Pancreas (tissue), 10 donors: ENCODE results near the gene CLSTN2. TPM values are rescaled to one million over a fixed set of nuclear protein-coding genes. Genes with fewer than 3 reads are reported as not detected.

ENCODE experiments used
- ATAC-seq, 4 donors: fragments of 200-7000 bp; cut with Tn5 transposase; one replicate each; pipeline versions ENCODE4 v1.8.0 to v1.9.1; 2020; ENCODE audit warnings: mild to moderate bottlenecking in 4 of 4, moderate library complexity in 4 of 4
- DNase-seq, 6 donors: peaks; one replicate each; pipeline ENCODE4 v3.0.0-alpha.2; 2020
- FAIRE-seq: peaks from 2 replicates; lab custom pipeline; 2012; peaks lifted over from hg19 to GRCh38; lab: Jason Lieb, UNC
- H3K27ac ChIP-seq, 4 donors: fragments of 200-600 bp; sonication (generic); 1 replicate in 3 of 4; 2 replicates in 1 of 4; pipeline versions ENCODE4 v1.5.0 to v1.8.0; 2020
- H3K27me3 ChIP-seq, 4 donors: fragments of 200-600 bp; one replicate each; pipeline ENCODE4 v1.8.0; 2021
- H3K36me3 ChIP-seq, 3 donors: fragments of 200-600 bp; sonication (generic) in 1 of 3; one replicate each; pipeline versions ENCODE4 v1.5.0 to v1.8.0; 2020 to 2021
- H3K4me1 ChIP-seq, 3 donors: fragments of 200-600 bp; one replicate each; pipeline ENCODE4 v1.8.0; 2021
- H3K4me3 ChIP-seq, 4 donors: fragments of 200-600 bp; sonication (generic) in 2 of 4; one replicate each; pipeline versions ENCODE4 v1.5.0 to v1.8.0; 2020 to 2021
- H3K9me3 ChIP-seq, 4 donors: fragments of 200-600 bp; one replicate each; pipeline ENCODE4 v1.8.0; 2021
- WGBS, 2 donors: extraction: QIAGEN DNeasy Blood & Tissue Kit; methylation state at CpG; one replicate each; pipeline ENCODE4 v1.1.7; 2013; 5-methylcytosine and 5-hydroxymethylcytosine counted together
- intact Hi-C, 3 donors: fragments of 100-400 bp; cut with DNase I; formaldehyde crosslinking; loops; one replicate each; pipeline versions ENCODE4 v1.11.1 to v1.14.2; 2022
- polyA plus RNA-seq, 2 donors: library from polyadenylated mRNA; stranded (reverse); fragments of 200-250 nt; gene quantifications; one replicate each; pipeline ENCODE4 v1.2.3, GENCODE V29; 2013
- total RNA-seq, 6 donors: library from RNA; stranded (reverse); fragmentation: NEBNext Ultra II Directional in 4 of 6; extraction: Animal tissue kit (Norgen Biotek cat#: 25700) in 4 of 6; gene quantifications; one replicate each; pipeline versions ENCODE4 v1.2.1 to v1.2.4, GENCODE V29; 2021 to 2023
- TF ChIP-seq, protein P1 (sequence below), 4 donors: fragments of 200-600 bp; sonication (generic) in 3 of 4; IDR thresholded peaks; one replicate each; pipeline versions ENCODE4 v1.5.0 to v1.8.0; 2021; ENCODE audit warnings: antibody characterized with exemption in 4 of 4
- donor health status: healthy with polysubstance abuse.
- donor health status: DM: no; HTN: no; CAD: no; lungs with moderate emphysema.
- donor health status: DM: no; HTN: no; CAD: no.
- donor health status: control.
- donor health status: control.
- donor health status: Bipolar disorder and iron deficiency.
- donor health status: DM: yes; HTN: yes; CAD: no.
- donor health status: DM: no; HTN: no; CAD: no.
- donor health status: DM: no; HTN: no; CAD: no.
- donor health status: DM: yes; HTN: yes; CAD: no.

Gene CLSTN2
- total and polyA plus RNA-seq, 8 donors: 0.65 to 9.3 (median 2.9) TPM

DNA sequence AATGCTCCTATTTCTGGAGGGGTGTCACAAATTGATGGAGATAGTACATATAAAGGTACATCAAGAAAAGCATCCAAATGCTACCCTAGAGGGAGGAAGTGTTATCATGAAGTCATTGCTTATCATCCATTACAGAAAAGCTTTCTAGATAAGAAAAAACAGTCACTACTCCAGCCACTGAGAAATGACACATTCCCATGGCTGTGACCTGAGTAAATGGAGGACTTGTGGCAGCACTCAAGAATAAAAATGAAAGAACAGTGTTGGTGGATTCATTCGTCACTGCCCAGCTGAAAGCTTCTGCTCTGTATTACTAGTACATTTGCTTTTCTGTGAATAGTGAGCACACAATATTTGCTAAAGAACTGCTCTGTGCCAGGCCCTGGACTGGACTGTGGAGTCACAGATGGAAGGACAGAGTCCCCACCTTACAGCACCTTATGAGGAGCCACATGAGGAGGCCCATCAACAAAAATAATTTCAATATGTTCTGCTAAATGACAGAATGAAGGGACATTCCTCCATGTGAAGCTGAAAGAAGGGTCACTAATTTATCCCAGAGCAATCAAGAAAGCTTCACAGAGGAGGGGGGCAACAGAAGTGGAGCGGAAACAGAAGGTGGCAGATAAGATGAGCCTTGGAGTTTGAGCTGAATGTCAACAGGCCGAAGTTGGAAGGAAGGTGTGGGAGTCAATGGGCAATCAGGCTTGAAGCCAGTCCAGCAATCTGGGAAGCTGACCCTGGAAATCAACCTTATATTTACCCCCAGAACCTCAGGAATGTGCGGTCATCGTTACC lies 399.3 kb downstream of the CLSTN2 start:
- FAIRE-seq: no peak
- TF ChIP-seq, protein P1, sequence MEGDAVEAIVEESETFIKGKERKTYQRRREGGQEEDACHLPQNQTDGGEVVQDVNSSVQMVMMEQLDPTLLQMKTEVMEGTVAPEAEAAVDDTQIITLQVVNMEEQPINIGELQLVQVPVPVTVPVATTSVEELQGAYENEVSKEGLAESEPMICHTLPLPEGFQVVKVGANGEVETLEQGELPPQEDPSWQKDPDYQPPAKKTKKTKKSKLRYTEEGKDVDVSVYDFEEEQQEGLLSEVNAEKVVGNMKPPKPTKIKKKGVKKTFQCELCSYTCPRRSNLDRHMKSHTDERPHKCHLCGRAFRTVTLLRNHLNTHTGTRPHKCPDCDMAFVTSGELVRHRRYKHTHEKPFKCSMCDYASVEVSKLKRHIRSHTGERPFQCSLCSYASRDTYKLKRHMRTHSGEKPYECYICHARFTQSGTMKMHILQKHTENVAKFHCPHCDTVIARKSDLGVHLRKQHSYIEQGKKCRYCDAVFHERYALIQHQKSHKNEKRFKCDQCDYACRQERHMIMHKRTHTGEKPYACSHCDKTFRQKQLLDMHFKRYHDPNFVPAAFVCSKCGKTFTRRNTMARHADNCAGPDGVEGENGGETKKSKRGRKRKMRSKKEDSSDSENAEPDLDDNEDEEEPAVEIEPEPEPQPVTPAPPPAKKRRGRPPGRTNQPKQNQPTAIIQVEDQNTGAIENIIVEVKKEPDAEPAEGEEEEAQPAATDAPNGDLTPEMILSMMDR (IDR thresholded peaks at IDR 0.05): no peak

DNA sequence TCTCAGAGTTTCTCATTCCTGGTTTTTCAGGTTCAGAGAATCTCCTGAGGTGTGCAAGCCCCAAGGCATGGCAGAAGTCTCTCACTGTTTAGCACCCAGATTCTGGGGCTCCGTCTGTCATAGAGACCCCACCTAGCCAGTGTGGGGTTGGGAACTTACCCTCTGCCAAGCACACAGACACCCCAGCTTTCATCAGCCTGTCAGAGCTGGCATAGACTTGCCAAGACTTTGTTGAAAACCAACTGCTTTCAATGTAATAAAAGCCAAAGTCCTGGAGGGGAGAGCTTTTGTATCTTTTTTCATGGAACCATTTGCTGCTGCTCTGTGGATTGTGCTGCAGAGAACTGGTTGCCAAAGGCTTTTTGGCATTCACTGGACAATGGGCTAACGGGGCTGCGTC lies 401.5 kb downstream of the CLSTN2 start:
- DNase-seq: no peak
- Histone ChIP-seq H3K4me1 (no peaks in the 10 kb centered on the region), H3K4me3 (no peak overlapping the region), H3K27ac (no peak overlapping the region), H3K36me3 (no peaks in the 10 kb centered on the region), H3K9me3 (no peaks in the 10 kb centered on the region), H3K27me3 (no peaks in the 10 kb centered on the region)
- ATAC-seq: no peak
- no peak for FAIRE-seq
- TF ChIP-seq, protein P1 (IDR thresholded peaks at IDR 0.05): no peak
- WGBS, 2 donors: 68 to 71% methylated on average over 3 of the region's 3 CpGs
- intact Hi-C loops: no loop called here

More for the DNA sequence above, 399.3 kb downstream of the CLSTN2 start:
- Histone ChIP-seq H3K4me3 (no peak overlapping the region), H3K4me1 (no peaks in the 10 kb centered on the region), H3K27me3 (no peaks in the 10 kb centered on the region), H3K36me3 (no peaks in the 10 kb centered on the region), H3K9me3 (no peaks in the 10 kb centered on the region), H3K27ac (no peak overlapping the region)
- WGBS, 2 donors: 69 to 71% methylated on average over 5 of the region's 5 CpGs
- ATAC-seq (no peak), DNase-seq (no peak)
- intact Hi-C loops: no loop called here

GRCh38 chr3:140338916-140339315 lies 403.9 kb downstream of the CLSTN2 start:
- no peak for DNase-seq
- ATAC-seq: no peak
- H3K36me3 ChIP-seq: no peaks in the 10 kb centered on the region
- no peak overlapping the region for H3K4me3 ChIP-seq
- FAIRE-seq: no peak
- intact Hi-C loops: no loop called here
- H3K27me3 ChIP-seq: no peaks in the 10 kb centered on the region
- no peak overlapping the region for H3K27ac ChIP-seq
- 79 to 82% methylated on average over 6 of the region's 6 CpGs for WGBS, 2 donors
- TF ChIP-seq, protein P1 (IDR thresholded peaks at IDR 0.05): no peak
- H3K9me3 ChIP-seq: no peaks in the 10 kb centered on the region
- no peaks in the 10 kb centered on the region for H3K4me1 ChIP-seq

- FAIRE-seq: no peak
- no peaks in the 10 kb centered on the region for H3K27me3 ChIP-seq
- ATAC-seq: no peak
- TF ChIP-seq, protein P1 (IDR thresholded peaks at IDR 0.05): no peak
- H3K36me3 ChIP-seq: no peaks in the 10 kb centered on the region
- DNase-seq: no peak
- H3K4me3 ChIP-seq: no peak overlapping the region
- WGBS, 2 donors: 49 to 61% methylated on average over 5 of the region's 5 CpGs
- intact Hi-C loops: no loop called here
- H3K27ac ChIP-seq: no peak overlapping the region
- H3K9me3 ChIP-seq: no peaks in the 10 kb centered on the region
- no peaks in the 10 kb centered on the region for H3K4me1 ChIP-seq
These were observed 406.2 kb downstream of the CLSTN2 start for GRCh38 chr3:140341203-140341602.

DNA sequence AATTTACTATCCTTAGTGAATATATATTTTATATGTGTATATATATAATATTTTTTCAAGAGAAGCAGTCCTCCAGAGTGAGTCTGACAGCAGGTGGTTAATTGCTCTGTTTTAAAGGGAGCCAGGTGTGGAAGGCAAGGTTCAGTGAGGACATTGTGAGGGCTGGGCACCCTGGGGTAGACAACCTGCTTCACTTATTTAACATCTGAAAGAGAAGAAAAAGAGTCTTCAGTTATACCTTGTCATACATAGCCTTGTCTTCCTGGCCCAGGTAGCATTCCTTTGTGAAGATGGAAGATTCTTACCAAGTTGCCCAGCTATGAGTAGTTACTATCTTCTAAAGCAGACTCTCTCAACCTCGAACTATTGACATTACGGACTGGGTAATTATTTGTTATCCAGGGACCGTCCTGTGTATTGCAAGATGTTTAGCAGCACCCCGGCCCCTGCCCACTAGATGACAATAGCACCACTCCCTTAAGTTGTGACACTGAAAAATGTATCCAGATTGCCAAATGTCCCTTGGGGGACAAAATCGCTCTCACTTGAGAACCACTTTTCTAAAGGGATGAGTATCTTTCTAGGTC lies 406.9 kb downstream of the CLSTN2 start:
- ATAC-seq (no peak), DNase-seq (no peak), FAIRE-seq (no peak)
- Histone ChIP-seq H3K27me3 (no peaks in the 10 kb centered on the region), H3K4me3 (no peak overlapping the region), H3K9me3 (no peaks in the 10 kb centered on the region), H3K27ac (no peak overlapping the region), H3K36me3 (no peaks in the 10 kb centered on the region), H3K4me1 (no peaks in the 10 kb centered on the region)
- WGBS, 2 donors: 75 to 83% methylated on average over 5 of the region's 5 CpGs
- TF ChIP-seq, protein P1 (IDR thresholded peaks at IDR 0.05): no peak
- intact Hi-C loops: no loop called here
